ENCODE measurements around the gene PDSS2. TPM values are rescaled to one million over a fixed set of nuclear protein-coding genes. Genes with fewer than 3 reads are reported as not detected.

The PDSS2 gene
- polyA plus RNA-seq, 1 donor from 2014 or later, result 4.6 TPM

Small RNAs within 50 kb of the gene (small RNA-seq; reads per million reads assigned to genes)
- 0 reads per million in 3 experiments for gene AL591516.1
- gene RNU6-1299P, result 0 reads per million in 3 experiments

Other genes with a start within 250 kb of the PDSS2 start
- gene SOBP, start 30.6 kb upstream of the PDSS2 start, polyA plus RNA-seq, result 16.4 and 21.6 TPM in 2 replicates